T follicular helper cell (primary cell): Measurements from ENCODE around the gene PEX26.
"Not testable (repeated sequence)": the region's sequence is repeated elsewhere in the genome, so short reads cannot be mapped to it uniquely, and the experiment has no call there.

Source experiments
- DNase-seq: peaks from one replicate; pipeline ENCODE4 v3.0.0-alpha.2; 2020; ENCODE audit warnings: low read depth

PEX26 gene

DNA sequence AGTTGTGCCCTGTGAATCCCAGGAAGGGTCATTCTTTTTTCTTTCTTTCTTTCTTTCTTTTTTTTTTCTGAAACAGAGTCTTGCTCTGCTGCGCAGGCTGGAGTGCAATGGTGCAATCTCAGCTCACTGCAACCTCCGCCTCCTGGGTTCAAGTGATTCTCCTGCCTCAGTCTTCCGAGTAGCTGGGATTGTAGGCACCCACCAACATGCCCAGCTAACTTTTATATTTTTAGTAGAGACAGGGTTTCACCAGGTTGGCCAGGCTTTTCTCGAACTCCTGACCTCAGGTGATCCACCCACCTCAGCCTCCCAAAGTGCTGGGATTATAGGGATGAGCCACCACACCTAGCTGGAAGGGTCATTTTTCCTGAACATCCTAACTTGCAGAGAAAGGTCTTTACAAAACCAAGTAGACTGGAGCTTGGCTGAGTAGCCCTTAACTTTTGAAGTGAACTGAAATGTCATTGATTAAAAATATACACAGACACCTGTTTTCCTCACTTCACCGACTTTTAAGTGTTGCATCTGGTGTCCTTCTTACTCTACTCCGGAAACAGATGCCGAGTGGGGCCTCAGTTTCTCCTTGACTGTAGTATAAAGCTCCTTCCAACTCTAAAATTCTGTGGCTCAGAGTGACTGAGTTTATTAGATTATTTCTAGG lies 6.4 kb upstream of the PEX26 start:
- not testable (repeated sequence) for DNase-seq

DNA sequence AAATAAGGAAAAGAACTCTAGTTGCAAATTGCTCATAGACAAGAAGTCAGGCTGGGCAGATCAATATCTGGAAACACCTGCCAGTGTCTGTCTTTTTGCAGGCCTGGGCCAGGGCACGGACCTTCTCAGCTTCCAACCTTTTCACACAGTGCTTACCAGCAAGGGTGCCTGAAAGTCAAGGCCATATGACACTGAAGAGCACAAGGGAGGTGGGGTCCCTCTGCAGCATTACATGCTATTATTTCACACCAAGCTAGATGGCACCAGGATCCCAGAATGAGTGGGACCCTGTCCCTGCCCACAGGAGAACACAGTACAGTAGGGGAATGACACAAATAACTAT lies 5.9 kb upstream of the PEX26 start:
- DNase-seq = no peak

DNA sequence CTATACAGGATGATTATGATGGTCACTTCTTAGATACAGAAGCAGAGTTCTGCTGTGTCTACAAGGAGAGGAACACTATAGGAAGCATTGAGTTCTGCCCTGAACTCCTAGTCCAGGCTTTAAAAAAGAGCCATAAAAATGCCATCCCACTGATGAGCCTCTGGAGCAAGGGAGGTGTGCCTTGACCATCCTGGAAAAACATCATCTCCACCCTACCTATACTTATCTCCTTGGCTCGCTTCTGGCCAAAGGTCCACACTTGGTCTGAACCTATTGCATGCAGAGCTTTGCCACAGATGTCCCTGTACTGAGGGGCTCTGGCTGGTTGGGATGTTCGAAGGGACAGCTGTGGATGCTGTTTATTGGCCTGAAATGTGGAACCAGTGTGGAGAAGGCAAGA lies 4.3 kb upstream of the PEX26 start:
- no peak for DNase-seq

DNA sequence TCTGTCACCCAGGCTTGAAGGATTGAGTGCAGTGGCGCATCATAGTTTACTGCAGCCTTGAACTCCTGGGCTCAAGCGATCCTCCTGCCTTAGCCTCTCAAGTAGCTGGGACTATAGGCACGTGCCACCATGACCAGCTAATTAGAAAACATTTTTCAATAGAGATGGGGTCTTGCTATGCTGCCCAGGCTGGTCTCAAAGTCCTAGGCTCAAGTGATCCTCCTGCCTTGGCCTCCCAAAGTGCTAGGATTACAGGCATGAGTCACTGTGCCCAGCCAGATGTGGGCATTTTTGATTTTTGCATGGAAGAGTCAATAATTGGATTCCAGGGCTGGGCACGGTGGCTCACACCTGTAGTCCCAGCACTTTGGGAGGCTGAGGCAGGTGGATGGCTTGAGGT lies 3.9 kb upstream of the PEX26 start:
- not testable (repeated sequence) for DNase-seq

DNA sequence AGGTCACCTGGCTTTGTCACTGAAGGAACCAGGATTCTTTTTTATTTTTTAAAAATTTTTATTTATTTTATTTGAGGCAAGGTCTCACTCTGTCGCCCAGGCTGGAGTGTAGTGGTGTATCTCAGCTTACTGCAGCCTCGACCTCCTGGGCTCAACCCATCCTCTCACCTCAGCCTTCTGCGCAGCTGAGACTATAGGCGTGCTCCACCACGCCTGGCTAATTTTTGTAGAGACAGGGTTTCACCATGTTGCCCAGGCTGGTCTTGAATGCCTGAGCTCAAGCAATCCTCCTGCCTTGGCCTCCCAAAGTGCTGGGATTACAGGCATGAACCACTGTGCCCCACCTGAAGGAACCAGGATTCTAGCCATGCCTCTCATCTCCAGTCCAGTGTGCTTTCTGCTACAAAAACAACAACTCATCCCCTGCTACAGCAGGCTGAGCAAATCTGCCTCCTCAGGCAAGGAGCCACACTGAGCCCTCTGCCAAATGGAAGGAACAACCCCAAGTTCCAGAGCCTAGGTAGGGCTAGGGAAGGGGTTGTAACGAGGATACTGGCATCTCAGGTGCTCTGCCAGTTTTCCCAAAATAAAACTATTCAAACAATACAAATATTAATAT lies 2.6 kb upstream of the PEX26 start:
- no peak for DNase-seq

DNA sequence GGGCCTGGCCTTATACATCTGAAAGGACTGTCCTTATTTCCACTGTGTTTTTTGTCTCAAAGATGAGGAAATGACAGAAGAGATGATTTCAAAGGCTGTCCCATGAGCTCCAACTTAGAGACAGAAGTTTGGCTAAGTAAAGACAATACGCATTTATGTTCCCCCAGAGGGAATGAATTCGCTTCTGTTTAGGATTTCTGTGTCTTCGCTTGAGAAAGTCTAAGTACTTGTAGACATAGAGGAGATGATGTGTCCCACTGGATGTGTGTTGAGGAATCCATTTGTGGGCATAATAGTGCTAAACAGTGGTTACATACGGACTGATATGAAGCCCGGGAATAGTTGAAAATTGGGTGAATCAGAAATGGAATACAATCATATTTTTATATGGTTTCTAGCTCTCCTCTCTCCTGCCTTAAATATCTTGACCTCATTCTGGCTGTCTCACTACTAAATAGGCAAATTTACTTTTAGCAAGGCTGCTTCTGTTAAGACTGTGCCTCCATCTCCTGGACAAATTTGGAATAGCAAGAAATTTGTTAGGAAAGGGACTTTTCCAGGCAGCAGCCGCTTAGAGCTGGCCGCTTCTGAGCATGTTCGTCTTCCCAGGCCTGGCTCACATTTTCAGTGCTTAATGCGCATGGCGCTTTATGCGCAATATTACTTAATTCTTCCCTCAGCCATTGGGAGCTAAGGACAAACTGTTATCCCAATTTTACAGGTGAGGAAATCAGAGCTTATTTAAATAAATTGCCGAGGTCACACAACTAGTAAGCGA lies 1.9 kb upstream of the PEX26 start:
- peak; percentile 10 for DNase-seq

DNA sequence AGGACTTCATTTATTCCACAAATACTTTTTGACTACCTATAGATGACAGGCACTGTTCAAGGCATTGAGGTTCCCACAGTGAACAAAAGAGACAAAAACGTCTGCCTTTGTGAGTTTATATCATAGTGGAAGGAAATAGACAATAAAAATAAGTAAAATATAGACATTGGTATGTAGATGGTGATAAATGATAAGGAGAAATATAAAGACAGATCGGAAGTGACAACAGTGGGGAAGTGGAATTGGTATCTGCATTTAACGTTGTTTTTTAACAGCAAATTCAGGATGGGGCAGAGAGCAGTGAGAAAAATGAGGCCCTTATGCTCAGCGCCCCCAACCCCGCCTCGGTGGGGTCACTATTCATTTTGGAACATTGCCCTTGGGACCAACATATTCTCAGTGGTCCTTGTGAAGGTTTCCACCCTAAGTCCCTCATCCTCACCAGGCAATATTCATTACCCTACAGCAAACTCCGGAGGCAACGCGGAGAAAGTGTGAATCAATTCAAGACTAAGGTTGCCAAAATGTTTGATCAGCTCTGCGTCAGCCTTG lies 627 bp upstream of the PEX26 start:
- no peak for DNase-seq

DNA sequence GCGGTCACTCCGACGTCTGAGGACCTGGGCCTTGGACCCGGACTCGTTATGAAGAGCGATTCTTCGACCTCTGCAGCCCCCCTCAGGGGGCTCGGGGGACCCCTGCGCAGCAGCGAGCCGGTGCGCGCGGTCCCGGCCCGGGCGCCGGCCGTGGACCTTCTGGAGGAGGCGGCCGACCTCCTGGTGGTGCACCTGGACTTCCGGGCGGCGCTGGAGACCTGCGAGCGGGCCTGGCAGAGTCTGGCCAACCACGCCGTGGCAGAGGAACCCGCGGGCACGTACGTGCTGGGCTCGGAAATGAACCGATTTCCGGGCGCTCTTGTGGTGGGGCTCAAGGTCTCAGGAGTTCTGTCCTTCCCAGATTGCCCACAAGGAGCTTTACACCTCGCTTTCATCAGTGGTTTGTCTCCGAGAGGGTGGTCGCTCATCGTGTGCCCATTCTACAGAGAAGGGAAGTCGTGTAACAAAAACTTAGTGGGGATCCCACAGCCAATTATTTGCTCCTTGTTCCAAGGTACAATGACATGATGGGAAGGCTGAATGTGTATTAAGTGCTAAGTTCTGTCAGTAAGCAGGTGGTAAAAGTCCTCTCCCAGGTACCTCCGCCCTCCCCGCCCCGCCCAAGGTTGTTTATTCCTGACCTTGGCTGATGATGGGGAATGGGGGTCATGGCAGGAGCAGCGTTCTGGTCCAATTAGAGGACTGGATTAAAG lies 695 bp downstream of the PEX26 start:
- no peak for DNase-seq

DNA sequence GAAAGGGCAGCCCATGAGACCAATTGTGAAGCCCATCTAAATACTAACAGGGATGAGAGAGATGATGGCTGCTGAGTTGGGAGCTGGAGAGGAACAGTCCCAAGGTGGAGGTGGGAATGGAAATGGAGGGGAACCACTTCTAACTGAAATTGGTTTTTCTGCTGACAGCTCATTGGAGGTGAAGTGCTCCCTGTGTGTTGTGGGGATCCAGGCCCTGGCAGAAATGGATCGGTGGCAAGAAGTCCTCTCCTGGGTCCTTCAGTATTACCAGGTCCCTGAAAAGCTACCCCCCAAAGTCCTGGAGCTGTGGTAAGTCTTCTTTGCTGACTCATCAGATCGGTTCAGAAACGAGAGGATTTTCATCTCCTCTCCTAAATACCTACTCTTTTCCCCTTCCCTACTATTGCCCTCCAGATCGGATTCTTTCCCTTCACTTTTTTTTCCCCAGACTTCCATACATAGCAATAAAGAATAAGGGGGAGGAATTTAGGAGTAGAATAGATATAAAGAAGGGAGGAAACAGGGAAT lies 2.0 kb downstream of the PEX26 start:
- DNase-seq = no peak

DNA sequence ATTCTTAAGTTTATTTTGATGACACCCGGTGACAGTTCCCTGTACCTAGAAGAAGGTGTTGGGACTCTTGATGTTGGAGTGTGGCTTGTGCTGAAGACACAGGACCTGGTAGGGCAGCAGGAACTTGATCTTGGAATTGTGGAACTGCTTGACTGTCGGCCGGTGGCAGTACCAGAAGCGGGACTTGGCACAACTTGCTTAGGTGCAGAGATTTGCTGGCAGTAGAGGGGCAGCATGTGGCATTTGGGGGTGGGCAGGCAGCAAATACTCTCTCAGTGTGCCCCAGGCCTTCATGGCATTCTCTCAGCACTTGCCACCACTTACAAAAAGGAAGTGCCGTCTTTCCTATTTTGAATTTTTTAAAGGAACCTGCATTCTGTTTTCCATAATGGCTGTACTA lies 3.6 kb downstream of the PEX26 start:
- no peak for DNase-seq

DNA sequence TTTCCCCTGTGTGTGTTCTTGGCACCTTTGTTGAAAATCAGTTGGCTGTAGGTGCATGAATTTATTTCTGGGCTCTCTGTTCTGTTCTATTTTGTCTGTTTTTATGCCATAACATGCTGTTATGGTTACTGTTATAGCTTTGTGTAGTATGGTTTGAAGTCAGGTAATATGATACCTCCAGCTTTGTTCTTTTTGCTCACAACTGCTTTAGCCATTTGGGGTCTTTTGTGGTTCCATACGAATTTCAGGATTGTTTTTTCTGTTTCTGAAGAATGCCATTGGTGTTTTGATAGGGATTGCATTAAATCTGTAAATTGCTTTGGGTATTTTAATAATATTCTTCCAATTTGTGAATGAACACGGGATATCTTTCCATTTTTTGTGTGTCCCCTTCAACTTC lies 4.7 kb downstream of the PEX26 start:
- DNase-seq = no peak

DNA sequence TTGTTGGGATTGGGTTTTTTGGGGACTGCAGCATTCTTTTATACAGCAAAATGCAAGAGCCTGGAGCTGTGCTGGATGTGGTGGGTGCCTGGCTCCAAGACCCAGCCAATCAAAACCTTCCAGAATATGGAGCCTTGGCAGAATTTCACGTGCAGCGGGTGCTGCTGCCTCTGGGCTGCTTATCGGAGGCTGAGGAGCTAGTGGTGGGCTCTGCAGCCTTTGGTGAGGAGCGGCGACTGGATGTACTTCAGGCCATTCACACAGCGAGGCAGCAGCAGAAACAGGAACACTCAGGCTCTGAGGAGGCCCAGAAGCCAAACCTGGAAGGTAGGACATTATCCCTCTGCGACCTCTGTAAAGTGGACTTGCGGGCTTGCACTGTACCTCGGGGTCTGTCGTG lies 5.6 kb downstream of the PEX26 start:
- DNase-seq = no peak

DNA sequence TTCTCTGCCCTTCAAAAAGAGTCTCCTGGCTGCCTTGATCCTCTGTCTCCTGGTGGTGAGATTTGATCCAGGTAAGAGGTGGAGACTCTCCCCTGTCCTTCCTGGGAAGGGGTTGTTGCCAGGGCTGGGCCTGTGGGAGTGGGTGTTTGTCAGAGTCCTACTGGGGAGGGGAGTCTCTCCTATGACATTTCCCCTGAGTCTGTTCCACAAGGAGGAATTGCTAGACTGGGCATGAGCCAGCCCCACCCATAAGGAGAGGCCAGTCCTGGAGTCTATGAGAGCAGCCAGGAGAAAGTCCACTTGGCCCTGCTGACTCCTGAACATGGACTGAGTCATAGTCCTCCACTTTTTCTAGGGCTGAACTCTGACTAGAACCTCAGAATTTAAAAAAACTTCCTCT lies 7.4 kb downstream of the PEX26 start:
- no peak for DNase-seq

DNA sequence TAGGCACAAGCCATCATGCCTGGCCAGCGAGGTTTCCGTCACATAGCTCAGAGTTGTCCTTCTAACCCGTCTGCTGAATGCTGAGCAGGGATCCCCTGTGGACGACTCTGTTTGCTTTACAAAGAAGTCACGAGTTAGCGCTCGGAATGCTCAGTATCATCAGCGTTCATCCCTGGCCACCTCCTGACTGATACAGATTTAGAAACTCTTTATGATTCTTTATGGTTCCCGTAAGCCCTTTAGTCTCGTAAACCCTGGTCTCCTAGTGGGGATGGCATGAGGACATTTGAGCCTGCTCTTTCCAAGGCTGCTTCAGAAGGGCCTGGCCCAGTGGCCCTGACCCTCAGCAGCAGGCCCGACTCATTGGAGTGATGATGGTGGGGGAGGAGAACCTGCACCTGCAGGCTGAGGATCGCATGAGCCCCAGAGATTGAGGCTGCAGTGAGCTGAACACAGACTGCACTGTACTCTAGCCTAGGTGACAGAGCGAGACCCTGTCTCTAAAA lies 9.6 kb downstream of the PEX26 start:
- DNase-seq = no peak

DNA sequence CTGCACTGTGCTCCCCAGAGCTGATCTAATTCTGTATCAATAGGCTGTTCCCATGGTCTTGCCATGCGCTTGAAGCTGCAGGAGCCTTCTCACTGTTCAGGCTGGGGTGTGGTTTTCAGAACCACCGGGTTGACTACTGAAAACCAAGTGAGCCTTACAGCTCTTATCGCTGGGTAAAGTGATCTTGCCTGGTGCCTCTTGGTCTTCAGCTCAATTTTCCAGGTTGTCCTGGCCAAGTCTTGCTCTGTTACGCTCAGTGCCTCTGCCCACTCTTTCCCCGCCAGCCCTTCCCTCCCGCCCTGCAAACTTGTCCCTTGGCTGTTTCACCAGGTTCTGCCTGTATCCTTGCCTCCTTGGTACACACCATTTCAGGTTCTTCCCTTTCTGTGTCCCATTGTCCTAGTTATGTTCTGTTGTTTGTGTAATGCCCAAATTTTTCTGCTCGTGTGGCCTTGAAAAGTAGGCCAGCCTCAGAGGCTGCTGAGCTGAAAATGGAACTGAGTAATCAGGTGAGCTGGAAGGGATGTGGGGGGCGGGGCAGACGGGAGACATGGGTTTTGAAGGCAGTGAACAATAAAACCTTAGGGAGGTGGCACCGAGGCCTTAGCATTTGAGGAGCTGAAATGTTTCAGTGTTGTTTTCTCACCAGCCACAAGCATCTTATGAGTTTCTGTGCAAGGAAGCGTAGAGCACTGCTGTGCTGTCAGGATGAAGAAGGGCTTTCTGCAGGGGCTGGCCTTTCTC lies 11.2 kb downstream of the PEX26 start:
- DNase-seq = no peak

DNA sequence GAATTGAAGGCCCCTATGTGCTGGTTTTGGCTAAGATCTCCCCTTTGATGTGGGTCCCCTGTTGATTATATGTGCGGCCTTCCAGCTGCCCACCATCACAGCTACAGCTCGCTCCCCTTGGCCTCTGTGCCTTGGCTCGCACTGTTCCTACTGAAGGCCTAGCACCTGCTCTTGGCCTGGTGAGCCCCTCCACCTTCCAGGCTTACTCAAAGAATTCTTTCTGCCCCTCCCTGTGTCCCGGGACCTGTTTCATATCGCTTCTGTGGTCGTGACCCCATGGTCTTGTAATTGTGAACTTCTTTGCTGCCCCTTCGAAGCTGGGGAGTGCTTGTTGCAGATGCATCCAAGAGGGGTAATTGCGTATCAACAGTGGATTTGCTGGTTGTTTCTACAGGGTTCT lies 12.5 kb downstream of the PEX26 start:
- DNase-seq = no peak

DNA sequence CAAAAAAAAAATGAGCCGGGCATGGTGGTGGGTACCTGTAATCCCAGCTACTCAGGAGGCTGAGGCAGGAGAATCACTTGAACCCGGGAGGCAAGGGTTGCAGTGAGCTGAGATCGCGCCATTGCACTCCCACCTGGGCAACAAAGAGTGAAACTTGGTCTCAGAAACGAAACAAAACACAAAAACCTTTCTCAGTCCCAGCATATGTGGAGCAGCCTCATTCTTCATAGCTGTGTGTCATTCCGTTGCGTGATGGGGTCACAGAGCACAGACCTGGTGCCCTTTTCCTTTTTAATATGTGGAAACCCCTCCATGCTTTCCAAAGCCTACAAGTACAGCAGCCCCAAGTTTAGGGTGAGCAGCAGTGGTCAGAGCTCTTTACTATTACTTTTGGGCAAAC lies 13.7 kb downstream of the PEX26 start:
- DNase-seq = no peak

DNA sequence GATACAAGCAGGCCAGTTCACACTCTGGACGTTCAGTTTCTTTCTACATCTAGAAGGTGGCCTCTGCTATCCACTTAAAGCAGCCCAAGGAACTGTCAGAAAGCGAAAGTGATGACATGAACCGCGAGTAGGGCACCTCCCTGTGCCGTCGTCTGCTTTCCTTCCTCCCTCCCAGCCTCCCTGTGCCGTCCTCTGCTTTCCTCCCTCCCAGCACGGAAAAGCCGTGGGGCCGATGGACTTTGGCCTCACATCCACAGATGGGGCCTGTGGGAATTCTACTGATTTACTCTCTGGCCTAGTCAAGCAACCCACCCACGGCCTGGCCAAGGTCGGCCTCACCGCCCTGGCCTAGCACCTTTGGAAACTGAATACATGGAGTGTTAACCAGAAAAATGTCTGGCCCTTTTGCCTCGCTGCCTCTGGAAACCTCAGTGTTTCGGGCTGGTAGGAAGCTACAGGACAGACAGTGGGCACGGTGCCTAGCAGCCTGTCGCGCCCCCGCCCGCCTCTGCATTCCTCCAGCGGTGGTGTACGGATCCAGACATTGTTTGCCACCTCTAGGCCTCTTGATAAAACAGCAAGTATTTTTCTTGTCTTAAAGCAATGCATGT lies 14.2 kb downstream of the PEX26 start:
- no peak for DNase-seq

DNA sequence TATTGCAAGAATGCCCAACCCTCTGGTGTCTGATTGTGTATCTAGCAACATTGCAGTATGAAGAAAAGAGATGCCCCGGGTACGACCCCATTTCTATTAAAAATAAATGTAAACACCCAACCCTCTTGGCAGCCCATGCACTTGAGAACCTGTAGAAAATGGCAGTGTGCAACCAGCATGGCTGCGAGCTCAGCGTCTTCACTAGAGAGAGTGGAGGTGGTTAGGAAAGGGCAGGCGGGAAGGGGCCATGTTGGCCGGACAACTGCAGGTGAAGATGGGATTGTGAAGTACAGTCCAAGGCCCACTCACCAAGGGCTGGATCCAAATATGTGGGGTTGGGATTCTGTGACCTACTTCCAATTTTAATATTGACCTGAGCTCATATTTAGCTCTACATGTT lies 15.9 kb downstream of the PEX26 start:
- no peak for DNase-seq

DNA sequence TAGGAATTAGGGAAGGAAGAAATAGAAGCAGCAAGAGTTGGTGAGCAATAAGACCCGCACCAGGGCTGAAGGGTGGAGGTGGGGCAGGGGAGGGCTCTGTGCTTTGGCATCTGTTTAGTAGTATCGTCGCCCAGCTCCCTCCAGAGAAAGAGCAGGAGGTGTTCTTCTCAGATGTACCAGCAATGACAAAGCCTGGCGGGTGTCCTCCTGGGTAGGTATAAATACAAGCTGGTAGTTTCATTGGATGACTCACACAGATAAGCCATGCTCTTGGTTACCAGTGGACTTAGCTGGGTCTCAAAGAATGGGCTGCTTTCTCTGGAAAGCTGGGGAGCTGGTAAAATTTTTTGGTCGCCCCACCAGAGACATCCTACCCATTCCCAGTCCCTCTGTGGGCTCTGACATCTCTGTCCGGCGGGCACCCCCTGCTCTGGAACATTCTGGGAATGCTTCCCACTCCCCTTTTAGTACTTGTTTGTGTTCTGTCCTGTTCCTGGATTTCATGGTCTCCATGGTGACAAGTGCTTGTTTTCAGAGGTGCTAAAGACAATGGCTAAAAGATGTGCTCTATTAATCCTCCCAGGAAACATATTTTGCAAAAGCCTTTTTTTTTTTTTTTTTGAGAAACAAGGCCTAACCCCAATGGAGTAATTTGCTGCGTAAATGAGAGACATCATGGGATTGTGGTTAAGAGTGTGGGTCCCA lies 17.5 kb downstream of the PEX26 start:
- no peak for DNase-seq
